Stimulated activated naive B cell treated with anti-CD40 and anti-IgM and Interleukin-4, amounts not matched to agents 10 μg/mL and 1 μg/mL and 100 μg/mL, for 72 hours (primary cell): ENCODE results near the gene KAT14.
"Not testable (repeated sequence)": the region's sequence is repeated elsewhere in the genome, so short reads cannot be mapped to it uniquely, and the experiment has no call there.

ENCODE experiments used
- ATAC-seq, 2 donors: fragments of 150-1000 bp; cut with Tn5 transposase; replicated peaks; 2 replicates each; pipeline ENCODE4 v1.10.0; 2021; ENCODE audit warnings: moderate library complexity in 1 of 2
- DNase-seq: peaks from one replicate; pipeline ENCODE4 v3.0.0; 2021
- H3K27ac Mint-ChIP-seq: one replicate; pipeline ENCODE4 v1.8.0; 2022; ENCODE audit warnings: mild to moderate bottlenecking, mixed read lengths
- H3K27me3 Mint-ChIP-seq, 2 donors: one replicate each; pipeline ENCODE4 v1.8.0; 2022; ENCODE audit warnings: mixed read lengths in 2 of 2
- H3K36me3 Mint-ChIP-seq, 2 donors: one replicate each; pipeline ENCODE4 v1.8.0; 2022; ENCODE audit warnings: mixed read lengths in 2 of 2, mild to moderate bottlenecking in 1 of 2
- H3K4me1 Mint-ChIP-seq, 2 donors: one replicate each; pipeline ENCODE4 v1.8.0; 2022; ENCODE audit warnings: mixed read lengths in 2 of 2, mild to moderate bottlenecking in 1 of 2
- H3K4me3 Mint-ChIP-seq, 2 donors: one replicate each; pipeline ENCODE4 v1.8.0; 2022; ENCODE audit warnings: mild to moderate bottlenecking in 2 of 2, mixed read lengths in 2 of 2, moderate library complexity in 1 of 2
- H3K9me3 Mint-ChIP-seq, 2 donors: one replicate each; pipeline ENCODE4 v1.8.0; 2022; ENCODE audit warnings: mixed read lengths in 2 of 2, mild to moderate bottlenecking in 1 of 2

The KAT14 gene, protein sequence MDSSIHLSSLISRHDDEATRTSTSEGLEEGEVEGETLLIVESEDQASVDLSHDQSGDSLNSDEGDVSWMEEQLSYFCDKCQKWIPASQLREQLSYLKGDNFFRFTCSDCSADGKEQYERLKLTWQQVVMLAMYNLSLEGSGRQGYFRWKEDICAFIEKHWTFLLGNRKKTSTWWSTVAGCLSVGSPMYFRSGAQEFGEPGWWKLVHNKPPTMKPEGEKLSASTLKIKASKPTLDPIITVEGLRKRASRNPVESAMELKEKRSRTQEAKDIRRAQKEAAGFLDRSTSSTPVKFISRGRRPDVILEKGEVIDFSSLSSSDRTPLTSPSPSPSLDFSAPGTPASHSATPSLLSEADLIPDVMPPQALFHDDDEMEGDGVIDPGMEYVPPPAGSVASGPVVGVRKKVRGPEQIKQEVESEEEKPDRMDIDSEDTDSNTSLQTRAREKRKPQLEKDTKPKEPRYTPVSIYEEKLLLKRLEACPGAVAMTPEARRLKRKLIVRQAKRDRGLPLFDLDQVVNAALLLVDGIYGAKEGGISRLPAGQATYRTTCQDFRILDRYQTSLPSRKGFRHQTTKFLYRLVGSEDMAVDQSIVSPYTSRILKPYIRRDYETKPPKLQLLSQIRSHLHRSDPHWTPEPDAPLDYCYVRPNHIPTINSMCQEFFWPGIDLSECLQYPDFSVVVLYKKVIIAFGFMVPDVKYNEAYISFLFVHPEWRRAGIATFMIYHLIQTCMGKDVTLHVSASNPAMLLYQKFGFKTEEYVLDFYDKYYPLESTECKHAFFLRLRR

DNA sequence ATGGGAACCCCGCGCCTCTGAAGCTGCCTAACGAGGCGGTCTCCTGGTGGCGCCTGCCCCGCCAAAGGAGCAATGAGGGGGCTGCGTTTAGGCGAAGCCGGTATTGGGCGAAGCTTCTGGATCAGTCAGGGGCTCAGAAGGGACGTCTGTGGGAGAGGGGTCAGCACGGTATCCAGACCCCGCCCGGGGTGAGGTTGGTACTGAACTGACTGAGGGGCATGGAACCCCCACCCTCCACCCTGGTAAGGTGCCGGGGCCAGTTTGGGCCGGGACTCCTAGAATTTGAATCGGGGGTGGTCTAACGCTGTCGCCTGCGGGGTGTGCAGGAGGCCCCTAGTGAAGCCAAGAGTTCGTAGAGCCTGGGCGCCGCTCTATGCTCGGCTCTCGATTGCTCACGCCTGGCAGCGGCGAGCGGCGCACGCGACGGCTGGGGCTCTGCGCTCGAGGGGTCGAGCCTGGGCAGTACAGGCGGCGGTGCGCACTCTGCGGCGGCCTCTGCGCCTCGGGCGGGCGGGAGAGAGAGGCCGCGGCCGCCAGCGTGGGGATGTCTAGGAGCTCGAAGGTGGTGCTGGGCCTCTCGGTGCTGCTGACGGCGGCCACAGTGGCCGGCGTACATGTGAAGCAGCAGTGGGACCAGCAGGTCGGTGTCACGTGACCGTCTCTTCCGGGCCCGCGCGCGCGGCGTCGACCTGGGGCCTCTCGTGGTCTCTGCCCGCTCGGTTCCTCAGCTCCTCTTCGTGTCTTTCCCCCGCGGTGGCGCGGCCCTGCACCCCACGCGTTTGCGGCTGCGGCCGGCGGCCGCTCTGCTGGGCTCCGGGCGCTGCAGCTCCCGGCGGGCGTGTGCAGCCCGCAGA is at the start of gene KAT14, which contains the start of gene PET117:
Gene KAT14 (plus strand): TSS at position 452 of the 854 bp plus-strand sequence. CDS start 4,798 bp downstream, outside the sequence.
Gene PET117 (plus strand): TSS at position 452 of the 854 bp plus-strand sequence. CDS start 93 bp downstream, at position 545.
- ATAC-seq (peak; percentile 87 to 93), DNase-seq (peak; percentile 94)
- Mint-ChIP-seq H3K36me3 (peaks cover 10 to 16% of the 10 kb centered on the region in 2 donors), H3K27me3 (peaks cover 0 to 7% of the 10 kb centered on the region in 2 donors), H3K27ac (peak within 1 kb of the TSS; percentile 95), H3K9me3 (no peaks in the 10 kb centered on the region), H3K4me3 (peak within 1 kb of the TSS; percentile 73 to 93), H3K4me1 (peaks cover 14 to 24% of the 10 kb centered on the region in 2 donors)

DNA sequence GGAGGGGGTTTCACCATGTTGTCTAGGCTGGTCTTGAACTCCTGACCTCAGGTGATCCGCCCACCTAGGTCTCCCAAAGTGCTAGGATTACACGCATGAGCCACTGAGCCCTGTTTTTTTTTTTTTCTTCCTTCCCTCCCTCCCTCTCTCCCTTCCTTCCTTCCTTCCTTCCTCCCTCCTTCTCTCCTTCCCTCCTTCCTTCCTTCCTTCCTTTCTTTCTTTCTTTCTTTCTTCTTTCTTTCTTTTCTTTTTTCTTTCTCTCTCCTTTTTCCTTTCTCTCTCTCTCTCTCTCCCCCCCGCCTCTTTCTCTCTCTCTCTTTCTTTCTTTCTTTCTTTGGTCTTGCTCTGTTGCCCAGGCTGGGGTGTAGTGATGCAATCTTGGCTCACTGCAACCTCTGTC is 49.4 kb upstream of the KAT14 start:
- not testable (repeated sequence) for H3K4me1 Mint-ChIP-seq, DNase-seq, H3K27ac Mint-ChIP-seq, H3K36me3 Mint-ChIP-seq, H3K4me3 Mint-ChIP-seq, ATAC-seq, H3K9me3 Mint-ChIP-seq
- H3K27me3 Mint-ChIP-seq: peaks cover 26 to 37% of the 10 kb centered on the region in 2 donors

DNA sequence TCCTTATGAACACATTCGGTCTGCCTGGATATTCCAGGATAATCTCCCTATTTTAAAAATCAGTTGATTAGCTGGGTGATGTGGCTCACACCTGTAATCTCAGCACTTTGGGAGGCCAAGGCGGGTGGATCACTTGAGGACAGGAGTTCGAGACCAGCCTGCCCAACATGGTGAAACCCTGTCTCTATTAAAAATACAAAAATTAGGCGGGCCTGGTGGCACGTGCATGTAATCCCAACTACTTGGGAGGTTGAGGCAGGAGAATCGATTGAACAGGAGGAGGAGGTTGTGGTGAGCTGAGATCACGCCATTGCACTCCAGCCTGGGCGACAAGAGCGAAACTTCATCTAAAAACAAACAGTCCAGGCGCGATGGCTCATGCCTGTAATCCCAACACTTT is 48.8 kb upstream of the KAT14 start:
- peaks cover 26 to 40% of the 10 kb centered on the region in 2 donors for H3K27me3 Mint-ChIP-seq
- not testable (repeated sequence) for ATAC-seq, H3K4me1 Mint-ChIP-seq, H3K9me3 Mint-ChIP-seq, H3K4me3 Mint-ChIP-seq, H3K27ac Mint-ChIP-seq, DNase-seq, H3K36me3 Mint-ChIP-seq

DNA sequence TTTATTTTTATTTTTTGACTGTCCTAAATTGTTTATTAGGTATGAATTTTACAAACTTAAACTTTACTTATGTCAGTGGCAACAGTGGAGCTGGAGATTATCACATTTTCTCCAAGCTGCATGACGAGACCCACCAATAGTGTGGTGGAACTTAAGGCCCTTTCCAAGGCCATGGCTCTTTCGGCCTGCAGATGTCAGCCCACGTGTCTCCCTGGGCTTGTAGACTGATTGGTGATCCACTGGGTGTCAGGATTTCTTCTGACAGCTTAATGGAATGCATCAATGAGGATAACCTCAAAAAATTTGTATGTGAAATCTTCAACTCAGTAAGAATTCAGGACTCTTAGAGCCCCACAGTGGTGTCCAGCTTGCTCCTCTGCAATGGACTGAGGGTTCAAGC is 47.6 kb upstream of the KAT14 start:
- DNase-seq (no peak), ATAC-seq (no peak)
- no peaks in the 10 kb centered on the region for H3K36me3 Mint-ChIP-seq
- H3K9me3 Mint-ChIP-seq: no peaks in the 10 kb centered on the region
- H3K4me1 Mint-ChIP-seq: no peaks in the 10 kb centered on the region
- H3K27ac Mint-ChIP-seq: no peak overlapping the region
- H3K4me3 Mint-ChIP-seq: no peak overlapping the region
- H3K27me3 Mint-ChIP-seq: peaks cover 26 to 40% of the 10 kb centered on the region in 2 donors

DNA sequence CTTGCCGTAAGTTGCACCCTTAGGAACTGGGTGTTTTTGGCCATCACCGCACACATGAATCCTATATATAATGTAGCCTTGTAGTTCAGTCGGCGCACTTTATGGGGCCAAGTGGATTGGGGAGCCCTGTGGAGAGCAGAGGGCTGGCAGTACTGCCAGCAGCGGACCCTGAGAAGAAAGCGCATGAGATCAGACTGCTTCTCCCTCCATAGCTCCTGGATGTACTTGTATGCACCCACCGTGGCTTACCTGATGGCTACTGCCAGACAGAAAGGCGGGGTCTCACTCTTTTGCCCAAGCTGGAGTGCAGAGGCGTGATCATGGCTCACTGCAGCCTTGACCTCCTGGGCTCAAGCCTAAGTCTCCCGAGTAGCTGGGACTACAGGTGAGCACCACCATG is 47.2 kb upstream of the KAT14 start:
- no peaks in the 10 kb centered on the region for H3K4me1 Mint-ChIP-seq
- H3K27me3 Mint-ChIP-seq: peaks cover 26 to 40% of the 10 kb centered on the region in 2 donors
- H3K4me3 Mint-ChIP-seq: no peak overlapping the region
- DNase-seq (no peak), ATAC-seq (no peak)
- no peaks in the 10 kb centered on the region for H3K9me3 Mint-ChIP-seq
- H3K27ac Mint-ChIP-seq: no peak overlapping the region
- no peaks in the 10 kb centered on the region for H3K36me3 Mint-ChIP-seq

DNA sequence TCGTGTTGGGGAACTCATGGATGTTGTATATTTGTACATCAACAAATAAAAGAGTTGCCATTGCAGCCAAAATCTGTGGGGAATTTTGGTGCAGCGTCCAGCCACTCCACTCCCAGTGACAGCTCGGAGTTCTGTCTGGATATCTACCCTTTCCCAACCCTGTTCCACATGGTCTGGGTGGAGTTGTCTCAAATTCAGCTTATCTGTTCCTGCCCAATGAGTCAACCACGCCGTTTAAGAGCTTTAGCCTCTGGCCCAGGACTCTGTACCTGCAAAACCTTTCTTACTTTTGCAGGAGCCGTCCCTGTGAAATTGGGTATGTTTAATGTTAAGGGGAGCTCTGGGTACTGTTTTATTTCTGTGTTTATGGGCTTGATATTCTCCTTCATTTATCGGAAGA is 46.0 kb upstream of the KAT14 start:
- H3K27me3 Mint-ChIP-seq: peaks cover 26 to 40% of the 10 kb centered on the region in 2 donors
- no peak for ATAC-seq
- H3K27ac Mint-ChIP-seq: no peak overlapping the region
- no peaks in the 10 kb centered on the region for H3K4me1 Mint-ChIP-seq
- H3K4me3 Mint-ChIP-seq: no peak overlapping the region
- H3K36me3 Mint-ChIP-seq: no peaks in the 10 kb centered on the region
- no peak for DNase-seq
- H3K9me3 Mint-ChIP-seq: no peaks in the 10 kb centered on the region

DNA sequence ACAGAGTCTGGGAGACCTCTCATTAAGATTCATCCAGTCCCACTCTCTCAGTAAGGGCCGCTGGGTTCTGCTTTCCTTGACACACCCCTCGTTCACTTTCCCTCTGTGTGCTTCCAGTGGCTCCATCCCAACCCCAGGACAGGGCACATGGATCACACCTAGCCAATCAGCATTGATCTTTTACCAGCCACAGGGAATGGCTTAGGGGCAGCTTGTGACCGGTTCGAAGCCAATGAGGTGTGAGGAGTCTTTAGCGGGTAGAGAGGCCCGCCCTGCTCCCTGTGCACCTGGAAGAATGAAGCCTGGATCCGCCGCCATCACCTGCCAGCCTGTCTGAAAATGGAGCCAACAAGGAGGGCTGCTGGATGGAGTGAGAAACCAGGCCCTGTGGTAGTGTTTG is 44.8 kb upstream of the KAT14 start:
- no peaks in the 10 kb centered on the region for H3K9me3 Mint-ChIP-seq
- no peak for DNase-seq
- peaks cover 31 to 39% of the 10 kb centered on the region in 2 donors for H3K27me3 Mint-ChIP-seq
- no peak for ATAC-seq
- H3K4me1 Mint-ChIP-seq: no peaks in the 10 kb centered on the region
- no peaks in the 10 kb centered on the region for H3K36me3 Mint-ChIP-seq
- no peak overlapping the region for H3K4me3 Mint-ChIP-seq
- H3K27ac Mint-ChIP-seq: no peak overlapping the region

DNA sequence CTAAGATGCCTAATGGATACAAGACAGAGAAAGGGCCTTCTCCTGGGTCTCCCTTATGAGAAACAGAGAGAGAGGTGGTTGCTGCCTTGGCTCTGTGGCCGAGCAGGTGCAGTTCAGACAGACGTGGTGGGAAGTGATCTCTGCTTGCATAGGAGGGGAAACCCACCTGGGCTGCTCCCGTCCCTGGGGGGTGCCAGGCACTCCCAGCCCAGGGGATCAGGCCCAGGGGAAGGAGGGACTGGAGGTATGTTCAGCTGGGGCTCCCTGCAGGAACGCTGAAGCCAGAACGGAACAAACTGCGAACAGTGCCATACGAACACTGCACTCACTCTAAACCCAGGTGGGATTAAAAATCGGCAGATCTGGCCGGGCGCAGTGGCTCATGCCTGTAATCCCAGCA is 44.3 kb upstream of the KAT14 start:
- Mint-ChIP-seq H3K9me3 (no peaks in the 10 kb centered on the region), H3K36me3 (no peaks in the 10 kb centered on the region)
- ATAC-seq: no peak

DNA sequence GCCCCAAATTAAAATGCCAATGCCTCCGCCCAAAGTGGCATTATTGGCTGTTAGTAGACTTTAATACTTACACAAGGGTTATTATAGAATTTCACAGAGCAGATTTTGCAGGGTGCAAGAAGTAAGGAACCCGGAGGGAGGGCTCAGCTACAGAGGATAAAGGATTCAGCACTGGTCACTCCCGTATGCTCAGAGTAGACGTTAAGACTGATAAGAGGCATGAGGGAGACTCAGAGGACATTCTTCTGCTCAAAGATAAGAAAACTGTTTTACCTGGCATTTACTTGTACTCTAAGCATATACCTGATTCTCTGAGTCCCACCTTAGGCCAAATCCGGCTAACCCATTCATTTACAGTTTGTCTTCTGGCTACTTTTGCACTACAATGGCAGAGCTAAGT is 43.5 kb upstream of the KAT14 start:
- no peaks in the 10 kb centered on the region for H3K4me1 Mint-ChIP-seq
- no peaks in the 10 kb centered on the region for H3K9me3 Mint-ChIP-seq
- no peak for ATAC-seq
- DNase-seq: no peak
- peaks cover 24 to 32% of the 10 kb centered on the region in 2 donors for H3K27me3 Mint-ChIP-seq
- no peak overlapping the region for H3K4me3 Mint-ChIP-seq
- no peak overlapping the region for H3K27ac Mint-ChIP-seq
- no peaks in the 10 kb centered on the region for H3K36me3 Mint-ChIP-seq

More for the DNA sequence above, 44.3 kb upstream of the KAT14 start:
- DNase-seq: no peak
- Mint-ChIP-seq H3K27me3 (peaks cover 32 to 39% of the 10 kb centered on the region in 2 donors), H3K4me1 (no peaks in the 10 kb centered on the region), H3K27ac (no peak overlapping the region), H3K4me3 (no peak overlapping the region)

DNA sequence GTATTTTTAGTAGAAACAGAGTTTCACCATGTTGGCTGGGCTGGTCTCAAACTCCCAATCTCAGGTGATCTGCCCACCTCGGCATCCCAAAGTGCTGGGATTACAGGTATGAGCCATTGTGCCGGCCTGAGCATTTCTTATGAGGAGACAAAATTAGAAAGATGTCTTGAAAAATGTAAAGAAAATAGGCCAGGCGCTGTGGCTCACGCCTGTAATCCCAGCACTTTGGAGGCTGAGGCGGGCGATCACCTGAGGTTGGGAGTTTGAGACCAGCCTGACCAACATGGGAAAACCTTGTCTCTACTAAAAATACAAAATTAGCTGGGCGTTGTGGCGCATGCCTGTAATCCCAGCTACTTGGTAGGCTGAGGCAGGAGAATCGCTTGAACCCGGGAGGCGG is 37.1 kb upstream of the KAT14 start:
- DNase-seq, H3K9me3 Mint-ChIP-seq, H3K27ac Mint-ChIP-seq, H3K4me3 Mint-ChIP-seq, H3K36me3 Mint-ChIP-seq, ATAC-seq, H3K4me1 Mint-ChIP-seq: not testable (repeated sequence)
- H3K27me3 Mint-ChIP-seq: peaks cover 21 to 39% of the 10 kb centered on the region in 2 donors

DNA sequence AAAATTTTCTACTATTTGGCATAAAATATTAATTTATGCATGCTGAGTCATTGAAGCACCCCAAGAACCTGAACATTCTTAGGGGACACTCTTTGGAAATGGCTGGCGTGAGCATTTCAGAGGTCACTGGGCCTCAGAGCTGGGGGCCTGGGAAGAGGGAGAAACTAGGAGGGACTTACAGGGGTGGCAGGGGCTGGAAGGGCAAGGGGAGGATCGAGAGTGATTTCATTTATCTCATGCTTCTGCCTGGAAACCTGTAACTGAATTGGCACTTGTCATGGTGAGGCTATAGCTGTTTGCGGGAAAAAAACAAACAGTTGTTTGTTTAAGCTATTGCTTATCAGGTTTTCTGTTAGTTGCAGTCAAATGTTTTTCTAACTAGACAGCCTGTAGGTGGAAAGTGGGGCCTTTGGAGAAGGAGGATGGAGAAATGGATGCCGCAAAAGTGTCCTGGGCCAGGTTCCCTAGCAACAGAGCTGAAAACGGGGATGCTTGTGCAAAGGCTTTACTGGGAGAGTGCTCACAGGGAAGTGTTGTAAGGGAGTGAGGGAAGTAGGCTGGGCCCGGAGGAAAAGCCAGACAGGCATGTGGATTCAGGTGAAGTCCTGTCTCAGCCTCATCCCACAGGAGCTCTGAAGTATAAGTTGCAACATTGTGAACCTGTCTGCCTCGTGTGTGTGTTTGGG is 36.4 kb upstream of the KAT14 start:
- Mint-ChIP-seq H3K36me3 (no peaks in the 10 kb centered on the region), H3K4me1 (no peaks in the 10 kb centered on the region), H3K4me3 (no peak overlapping the region), H3K27ac (no peak overlapping the region), H3K27me3 (peaks cover 21 to 44% of the 10 kb centered on the region in 2 donors), H3K9me3 (peaks cover 0 to 3% of the 10 kb centered on the region in 2 donors)
- DNase-seq (no peak), ATAC-seq (no peak)

DNA sequence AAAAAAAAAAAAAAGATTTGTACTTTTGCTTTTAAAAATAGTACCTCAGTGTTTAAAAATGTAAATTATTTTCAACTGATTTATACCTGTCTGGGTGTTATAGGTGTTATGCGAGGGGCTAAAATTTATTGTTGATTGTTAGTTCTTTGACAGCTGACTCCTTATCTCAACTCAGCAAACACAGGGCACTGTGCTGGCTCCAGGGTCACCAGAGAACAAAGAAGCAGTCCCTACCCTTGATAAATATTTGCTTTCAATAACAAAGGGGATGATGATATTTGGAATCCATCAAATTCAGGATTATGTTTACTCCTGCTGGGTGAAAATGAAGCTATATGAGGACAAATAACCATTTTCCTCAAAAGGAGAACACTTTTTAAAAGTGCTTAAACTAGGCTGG is 34.2 kb upstream of the KAT14 start:
- Mint-ChIP-seq H3K36me3 (no peaks in the 10 kb centered on the region), H3K9me3 (peaks cover 5 to 10% of the 10 kb centered on the region in 2 donors), H3K27ac (no peak overlapping the region), H3K4me3 (no peak overlapping the region), H3K4me1 (no peaks in the 10 kb centered on the region), H3K27me3 (peaks cover 14 to 38% of the 10 kb centered on the region in 2 donors)
- no peak for DNase-seq
- no peak for ATAC-seq

DNA sequence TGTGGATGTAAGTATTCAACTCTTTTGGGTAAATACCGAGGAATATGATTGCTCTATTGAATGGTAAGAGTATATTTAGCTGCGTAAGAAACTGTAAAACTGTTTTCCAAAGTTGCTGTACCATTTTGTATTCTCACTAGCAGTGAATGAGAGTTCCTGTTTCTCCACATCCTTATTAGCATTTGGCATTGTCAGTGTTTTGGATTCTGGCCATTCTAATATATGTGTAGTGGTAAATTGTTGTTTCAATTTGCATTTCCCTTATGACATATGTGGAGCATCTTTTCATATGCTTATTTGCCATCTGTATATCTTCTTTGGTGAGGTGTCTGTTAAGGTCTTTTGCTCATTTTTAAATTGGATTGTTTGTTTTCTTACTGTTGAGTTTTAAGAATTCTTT is 29.3 kb upstream of the KAT14 start:
- Mint-ChIP-seq H3K36me3 (no peaks in the 10 kb centered on the region), H3K4me3 (no peak overlapping the region), H3K4me1 (no peaks in the 10 kb centered on the region), H3K27me3 (peaks cover 13 to 22% of the 10 kb centered on the region in 2 donors), H3K27ac (no peak overlapping the region), H3K9me3 (peaks cover 10 to 14% of the 10 kb centered on the region in 2 donors)
- DNase-seq: no peak
- no peak for ATAC-seq
